Sigmoid colon (tissue), 7 donors: ENCODE results near the gene MALAT1. TPM values are rescaled to one million over a fixed set of nuclear protein-coding genes. Genes with fewer than 3 reads are reported as not detected.
"Not testable (repeated sequence)": the region's sequence is repeated elsewhere in the genome, so short reads cannot be mapped to it uniquely, and the experiment has no call there.

Source experiments
- DNase-seq: peaks from one replicate; pipeline ENCODE4 v3.0.0-alpha.2; 2019
- H3K27ac ChIP-seq, 4 donors: fragments of 200-600 bp; sonication (generic); one replicate each; pipeline ENCODE4 v1.5.1; 2016 to 2019; ENCODE audit warnings: mild to moderate bottlenecking in 1 of 4
- H3K27me3 ChIP-seq, 3 donors: fragments of 200-600 bp; sonication (generic); one replicate each; pipeline ENCODE4 v1.5.1; 2019; ENCODE audit warnings: mild to moderate bottlenecking in 1 of 3
- H3K36me3 ChIP-seq, 4 donors: fragments of 200-600 bp; sonication (generic); one replicate each; pipeline ENCODE4 v1.5.1; 2016 to 2019
- H3K4me1 ChIP-seq, 4 donors: fragments of 200-600 bp; sonication (generic); one replicate each; pipeline ENCODE4 v1.5.1; 2017 to 2019
- H3K4me3 ChIP-seq, 4 donors: fragments of 200-600 bp; sonication (generic); one replicate each; pipeline ENCODE4 v1.5.1; 2017 to 2019; ENCODE audit warnings: mild to moderate bottlenecking in 2 of 4, moderate library complexity in 1 of 4
- H3K9me3 ChIP-seq, 4 donors: fragments of 200-600 bp in 3 of 4; sonication (generic) in 3 of 4; one replicate each; pipeline versions ENCODE4 v1.5.1 to v1.6.1; 2013 to 2019
- CTCF ChIP-seq, 4 experiments: fragments of 450-650 bp in 3 of 4; fragments of 200-600 bp in 1 of 4; IDR thresholded peaks; one replicate each; pipeline ENCODE4 v1.5.1; 2016 to 2019; ENCODE audit warnings: antibody characterized with exemption in 4 of 4, mild to moderate bottlenecking in 3 of 4, moderate library complexity in 2 of 4
- EP300 ChIP-seq, 4 donors: sonication (generic); formaldehyde crosslinking; IDR thresholded peaks; one replicate each; pipeline ENCODE4 v1.6.1; 2017; ENCODE audit warnings: antibody characterized with exemption in 4 of 4
- POLR2A ChIP-seq, 2 donors: fragments of 450-650 bp; IDR thresholded peaks; one replicate each; pipeline ENCODE4 v1.6.1; 2016; ENCODE audit warnings: antibody characterized with exemption in 2 of 2, mild to moderate bottlenecking in 2 of 2, moderate library complexity in 2 of 2
- POLR2AphosphoS5 ChIP-seq, 4 donors: sonication (generic); formaldehyde crosslinking; IDR thresholded peaks; one replicate each; pipeline ENCODE4 v1.6.1; 2017; ENCODE audit warnings: antibody characterized with exemption in 4 of 4
- WGBS, 2 donors: extraction: QIAGEN DNeasy Blood & Tissue Kit; methylation state at CpG; one replicate each; pipeline ENCODE4 v1.1.7; 2013; 5-methylcytosine and 5-hydroxymethylcytosine counted together
- intact Hi-C: fragments of 100-400 bp; cut with DNase I; formaldehyde crosslinking; loops from one replicate; pipeline ENCODE4 v1.15.1; 2023
- polyA plus RNA-seq, 3 donors: library from polyadenylated mRNA; stranded (reverse); fragments of 200-250 nt; gene quantifications; one replicate each; pipeline ENCODE4 v1.2.3, GENCODE V29; 2013
- total RNA-seq, 4 donors: library from RNA; depleted of rRNA; stranded (reverse); fragments of >200 nt; gene quantifications; one replicate each; pipeline ENCODE4 v1.1.0, GENCODE V29; 2016
- donor health status: healthy with polysubstance abuse.
- donor health status: Bipolar disorder and iron deficiency.
- donor health status: healthy.

MALAT1 gene
- total and polyA plus RNA-seq, 7 donors: 6.6 to 32,672 (median 10,511) TPM

- no peaks in the 10 kb centered on the region for H3K36me3 ChIP-seq
- H3K27ac ChIP-seq: peak overlapping the region; percentile 82 to 90 (median 88)
- no peaks in the 10 kb centered on the region for H3K27me3 ChIP-seq
- TF ChIP-seq EP300 (IDR thresholded peaks at IDR 0.05): no peak
- no peak for TF ChIP-seq CTCF (IDR thresholded peaks at IDR 0.05)
- TF ChIP-seq POLR2A (IDR thresholded peaks at IDR 0.05): peak; percentile 65 to 71
- TF ChIP-seq POLR2AphosphoS5 (IDR thresholded peaks at IDR 0.05): peak; percentile 88 to 96 (median 91)
- H3K4me1 ChIP-seq: peaks cover 0 to 19% (median 11%) of the 10 kb centered on the region in 4 donors
- intact Hi-C loops: no loop called here
- peak; percentile 97 for DNase-seq
- H3K9me3 ChIP-seq: no peaks in the 10 kb centered on the region
- peak overlapping the region; percentile 33 to 58 (median 50) for H3K4me3 ChIP-seq
- 3 to 4% methylated on average over 47 of the region's 47 CpGs for WGBS, 2 donors
Measured at GRCh38 chr11:65454696-65455456, 44.0 kb upstream of the MALAT1 start.

GRCh38 chr11:65456418-65456817 lies 42.4 kb upstream of the MALAT1 start:
- intact Hi-C loops: no loop called here
- Histone ChIP-seq H3K36me3 (no peaks in the 10 kb centered on the region), H3K4me1 (peaks cover 0 to 19% (median 11%) of the 10 kb centered on the region in 4 donors), H3K4me3 (no peak overlapping the region), H3K9me3 (no peaks in the 10 kb centered on the region), H3K27me3 (no peaks in the 10 kb centered on the region), H3K27ac (no peak overlapping the region)
- 95 to 96% methylated on average over 3 of the region's 3 CpGs for WGBS, 2 donors
- TF ChIP-seq CTCF (IDR thresholded peaks at IDR 0.05): no peak
- TF ChIP-seq POLR2A (IDR thresholded peaks at IDR 0.05): no peak
- TF ChIP-seq POLR2AphosphoS5 (IDR thresholded peaks at IDR 0.05): no peak
- no peak for DNase-seq

GRCh38 chr11:65459552-65459951 lies 39.3 kb upstream of the MALAT1 start:
- Histone ChIP-seq H3K27me3 (no peaks in the 10 kb centered on the region), H3K4me1 (peaks cover 0 to 14% (median 8%) of the 10 kb centered on the region in 4 donors), H3K27ac (no peak overlapping the region), H3K9me3 (no peaks in the 10 kb centered on the region), H3K36me3 (no peaks in the 10 kb centered on the region), H3K4me3 (no peak overlapping the region)
- intact Hi-C loops: no loop called here
- WGBS, 2 donors: 79 to 91% methylated on average over 7 of the region's 7 CpGs
- DNase-seq: peak; percentile 58
- TF ChIP-seq POLR2A (IDR thresholded peaks at IDR 0.05) (no peak), CTCF (IDR thresholded peaks at IDR 0.05) (no peak), POLR2AphosphoS5 (IDR thresholded peaks at IDR 0.05) (no peak), EP300 (IDR thresholded peaks at IDR 0.05) (no peak)

- DNase-seq, H3K9me3 ChIP-seq, H3K36me3 ChIP-seq, H3K27ac ChIP-seq, H3K4me3 ChIP-seq, H3K27me3 ChIP-seq: not testable (repeated sequence)
- 95 to 96% methylated on average over 18 of the region's 18 CpGs for WGBS, 2 donors
- H3K4me1 ChIP-seq: peaks cover 0 to 15% (median 1%) of the 10 kb centered on the region in 4 donors
- intact Hi-C loops: loop anchor here (5.0 kb wide), 1 partner anchor 83 kb away; the partner anchor contains the start of gene SLC25A45
Measured at GRCh38 chr11:65465471-65465870, 33.4 kb upstream of the MALAT1 start.

GRCh38 chr11:65467306-65467705 lies 31.5 kb upstream of the MALAT1 start:
- H3K27ac ChIP-seq: peak overlapping the region in 2 of 4 donors; percentile 22 to 98
- not testable (repeated sequence) for H3K36me3 ChIP-seq, H3K9me3 ChIP-seq, H3K4me3 ChIP-seq, H3K27me3 ChIP-seq, DNase-seq
- peaks cover 0 to 30% (median 17%) of the 10 kb centered on the region in 4 donors for H3K4me1 ChIP-seq
- 65 to 86% methylated on average over 6 of the region's 6 CpGs for WGBS, 2 donors
- intact Hi-C loops: loop anchor here (5.0 kb wide), 1 partner anchor 85 kb away; the partner anchor contains the start of gene SLC25A45
